DMS79 treated with DMSO at 0.1 percent for 48 hours (cell line): ENCODE results near the gene NXPH4.

Experiments
- DNase-seq: peaks from one replicate; lab custom pipeline; 2025; lab: John Stamatoyannopoulos, UW

Gene NXPH4

GRCh38 chr12:57183939-57184725, 32.5 kb upstream of the NXPH4 start:
- no peak for DNase-seq

- no peak for DNase-seq
These were observed 31.2 kb upstream of the NXPH4 start for GRCh38 chr12:57185403-57185802.

GRCh38 chr12:57185906-57186508, 30.6 kb upstream of the NXPH4 start:
- DNase-seq = no peak

- no peak for DNase-seq
These were observed 29.1 kb upstream of the NXPH4 start for GRCh38 chr12:57187222-57188089.

GRCh38 chr12:57188090-57188425, 28.5 kb upstream of the NXPH4 start:
- DNase-seq = no peak

- DNase-seq = peak; percentile 65
These were observed 26.6 kb upstream of the NXPH4 start for GRCh38 chr12:57190037-57190436.

- DNase-seq = no peak
These were observed 25.8 kb upstream of the NXPH4 start for GRCh38 chr12:57190821-57191220.

- no peak for DNase-seq
These were observed 25.2 kb upstream of the NXPH4 start for GRCh38 chr12:57191410-57191809.

- DNase-seq = no peak
These were observed 23.7 kb upstream of the NXPH4 start for GRCh38 chr12:57192920-57193319.

- no peak for DNase-seq
These were observed 22.8 kb upstream of the NXPH4 start for GRCh38 chr12:57193706-57194245.

- no peak for DNase-seq
These were observed 22.3 kb upstream of the NXPH4 start for GRCh38 chr12:57194253-57194652.

GRCh38 chr12:57195186-57195585, 21.4 kb upstream of the NXPH4 start:
- DNase-seq = no peak

GRCh38 chr12:57195611-57196371, 20.8 kb upstream of the NXPH4 start:
- no peak for DNase-seq

GRCh38 chr12:57196439-57196838, 20.2 kb upstream of the NXPH4 start:
- no peak for DNase-seq

- DNase-seq = no peak
These were observed 19.6 kb upstream of the NXPH4 start for GRCh38 chr12:57196956-57197355.

- DNase-seq = no peak
These were observed 18.3 kb upstream of the NXPH4 start for GRCh38 chr12:57198329-57198728.

GRCh38 chr12:57199191-57199590, 17.4 kb upstream of the NXPH4 start:
- DNase-seq = no peak

- DNase-seq = no peak
These were observed 16.1 kb upstream of the NXPH4 start for GRCh38 chr12:57200497-57200896.

GRCh38 chr12:57201219-57201618, 15.4 kb upstream of the NXPH4 start:
- DNase-seq = no peak

GRCh38 chr12:57201631-57202030, 15.0 kb upstream of the NXPH4 start:
- DNase-seq = no peak

- no peak for DNase-seq
These were observed 14.3 kb upstream of the NXPH4 start for GRCh38 chr12:57202321-57202720.

GRCh38 chr12:57203201-57203600, 13.4 kb upstream of the NXPH4 start:
- no peak for DNase-seq
